GM18873 (cell line): Measurements from ENCODE around the gene MUC6.

Source experiments
- ATAC-seq: cut with Tn5 transposase; IDR thresholded peaks from one replicate; pipeline ENCODE4 v1.9.1; 2021; ENCODE audit warnings: mild to moderate bottlenecking, moderate library complexity, moderate number of reproducible peaks; ENCODE audit not compliant: unreplicated experiment, low FRiP score

MUC6 gene

GRCh38 chr11:1053121-1053901, 16.8 kb upstream of the MUC6 start:
- no peak for ATAC-seq

DNA sequence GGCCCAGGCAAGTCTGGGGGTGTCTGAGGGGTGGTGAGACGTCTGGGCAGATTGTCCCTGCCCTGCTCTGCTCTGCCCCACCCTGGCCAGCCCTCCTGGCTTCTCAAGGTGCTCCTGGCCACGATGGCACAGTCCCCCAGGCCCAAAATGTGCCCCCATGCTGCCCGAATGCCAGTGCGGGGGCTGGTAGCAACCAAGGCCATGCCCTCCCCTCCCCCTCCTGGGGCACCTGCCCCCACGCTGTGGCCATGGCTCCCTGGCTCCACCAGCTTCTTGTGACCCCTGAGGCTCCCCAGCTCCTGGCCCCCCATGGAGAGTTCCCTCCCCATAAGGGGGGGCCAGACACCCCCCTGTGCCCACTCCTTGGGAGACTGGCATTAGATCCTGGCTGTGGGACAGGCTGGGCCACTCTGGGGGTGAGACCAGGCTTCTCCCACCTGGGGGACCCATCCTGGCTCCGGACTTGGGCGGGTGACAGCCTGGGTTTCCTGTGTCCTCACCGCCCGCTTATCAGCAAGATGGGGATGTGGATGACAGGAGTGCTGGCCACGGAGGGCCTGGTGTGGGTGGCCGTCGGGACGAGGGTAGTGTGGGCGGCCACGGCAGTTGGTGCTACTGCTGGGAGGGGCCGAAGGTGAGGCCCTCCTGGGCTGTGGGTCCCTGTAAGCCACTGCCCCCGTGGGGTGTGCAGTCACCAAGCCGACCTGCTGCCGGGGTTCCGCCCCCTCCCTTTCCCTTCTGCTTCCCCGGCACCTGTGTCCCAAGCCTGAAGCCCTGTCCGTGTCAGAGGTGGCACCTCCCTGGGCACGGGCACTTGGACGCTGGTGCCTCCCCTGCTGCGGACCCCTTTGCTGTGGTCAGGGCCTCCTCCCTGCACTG, 15.9 kb upstream of the MUC6 start:
- ATAC-seq, result no peak

DNA sequence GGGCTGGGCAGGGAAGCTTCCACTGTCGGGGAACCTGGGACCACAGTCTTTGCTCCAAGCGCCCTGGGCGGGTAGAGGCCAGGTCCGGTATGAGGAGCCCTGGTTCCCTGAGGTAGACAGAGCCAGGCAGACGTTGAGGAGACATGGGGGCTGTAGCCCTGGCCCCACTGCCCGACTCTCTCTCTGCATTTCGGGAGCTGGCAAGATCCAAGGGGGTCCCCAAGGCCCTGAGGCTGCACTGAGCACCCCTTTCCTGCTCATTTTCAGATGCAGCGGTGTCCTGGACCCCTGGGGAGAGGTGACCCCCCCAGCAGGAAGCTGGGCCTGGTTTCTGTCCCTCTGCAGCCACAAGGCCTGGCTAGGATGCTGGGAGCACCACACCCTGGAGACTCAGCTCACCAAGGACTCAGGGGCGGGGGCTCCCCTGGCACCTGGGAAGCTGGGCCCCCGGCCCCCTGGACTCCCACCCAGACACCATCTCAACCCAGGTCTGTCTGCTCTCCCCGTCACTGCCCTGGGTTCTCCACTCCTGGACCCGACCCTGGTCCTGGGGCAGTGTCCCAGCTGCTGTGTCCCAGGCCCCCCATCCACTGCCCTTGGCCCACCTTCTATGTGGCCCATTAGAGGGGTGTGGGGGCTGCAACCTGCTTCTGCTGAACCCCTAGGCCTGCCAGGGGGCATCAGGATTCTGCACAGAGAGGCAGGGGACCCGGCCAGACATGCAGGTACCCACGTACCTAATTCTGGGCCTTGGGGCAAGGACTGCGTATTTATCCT, 15.0 kb upstream of the MUC6 start:
- ATAC-seq, result no peak

GRCh38 chr11:1050581-1051355, 14.2 kb upstream of the MUC6 start:
- peak; percentile 55 for ATAC-seq

- ATAC-seq, result no peak
Observed at GRCh38 chr11:1049911-1050580, 13.5 kb upstream of the MUC6 start.

GRCh38 chr11:1049431-1049891, 12.9 kb upstream of the MUC6 start:
- ATAC-seq, result no peak

DNA sequence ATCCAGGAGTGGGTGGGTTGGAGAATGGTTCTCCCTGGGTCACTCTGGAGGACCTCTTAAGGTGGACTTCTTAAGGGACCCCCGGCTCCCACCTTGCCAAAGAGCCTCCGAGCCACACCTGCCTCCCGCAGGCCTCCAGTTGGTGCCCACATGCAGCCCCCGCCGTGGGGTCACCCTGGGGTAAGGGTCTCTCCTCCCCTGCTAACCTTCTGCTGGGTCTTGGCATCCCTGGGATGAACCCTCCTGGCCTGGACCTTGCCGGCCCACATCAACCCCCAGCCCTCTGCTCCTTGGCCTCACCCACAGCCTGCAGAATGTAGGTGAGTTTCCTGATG, 12.5 kb upstream of the MUC6 start:
- ATAC-seq, result no peak

- ATAC-seq, result no peak
Observed at GRCh38 chr11:1048375-1049070, 12.0 kb upstream of the MUC6 start.

- no peak for ATAC-seq
Observed at GRCh38 chr11:1047595-1048156, 11.2 kb upstream of the MUC6 start.

DNA sequence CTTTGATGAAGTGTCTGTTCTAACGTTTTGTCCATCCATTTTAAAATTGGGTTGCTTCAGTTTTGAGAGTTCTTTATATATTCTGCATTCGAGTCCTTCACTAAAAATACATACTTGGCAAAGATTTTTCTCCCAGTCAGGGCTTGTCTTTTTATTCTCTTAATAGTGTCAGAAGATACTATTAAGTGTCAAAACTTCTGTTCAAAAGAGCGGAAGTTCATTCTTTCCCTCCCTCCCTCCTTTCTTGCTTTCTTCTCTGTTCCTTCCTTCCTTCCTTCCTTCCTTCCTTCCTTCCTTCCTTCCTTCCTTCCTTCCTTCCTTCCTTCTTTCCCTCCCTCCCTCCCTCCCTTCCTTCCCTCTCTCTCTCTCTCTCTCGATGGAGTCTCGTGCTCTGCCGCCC, 7.6 kb upstream of the MUC6 start:
- ATAC-seq, result no peak

DNA sequence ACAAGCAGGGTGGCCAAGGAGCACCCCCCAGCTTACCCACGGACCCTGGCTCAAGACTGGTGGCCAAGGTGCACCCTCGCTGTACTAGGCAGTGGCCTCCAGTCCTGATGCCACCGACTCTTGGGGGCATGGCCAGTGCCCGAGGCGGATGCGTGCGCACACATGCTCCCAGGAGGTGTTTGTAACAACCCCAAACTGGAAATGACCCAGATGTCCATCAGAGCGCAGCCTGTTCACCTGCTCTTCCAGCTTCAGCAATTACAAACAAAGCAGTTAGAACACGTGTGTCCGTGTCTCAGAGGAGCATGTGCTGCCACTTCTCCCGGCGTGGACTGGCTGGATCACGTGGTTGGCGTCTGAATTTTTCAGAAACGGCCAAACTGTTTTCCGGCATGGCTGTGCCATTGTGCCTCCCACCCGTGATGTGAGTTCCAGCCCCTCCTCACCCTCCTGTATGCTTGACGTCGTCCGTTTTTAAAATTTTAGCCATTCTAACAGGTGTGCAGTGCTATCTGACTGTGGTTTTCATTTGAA, 7.1 kb upstream of the MUC6 start:
- ATAC-seq, result no peak

- no peak for ATAC-seq
Observed at GRCh38 chr11:1042626-1043562, 6.4 kb upstream of the MUC6 start.

DNA sequence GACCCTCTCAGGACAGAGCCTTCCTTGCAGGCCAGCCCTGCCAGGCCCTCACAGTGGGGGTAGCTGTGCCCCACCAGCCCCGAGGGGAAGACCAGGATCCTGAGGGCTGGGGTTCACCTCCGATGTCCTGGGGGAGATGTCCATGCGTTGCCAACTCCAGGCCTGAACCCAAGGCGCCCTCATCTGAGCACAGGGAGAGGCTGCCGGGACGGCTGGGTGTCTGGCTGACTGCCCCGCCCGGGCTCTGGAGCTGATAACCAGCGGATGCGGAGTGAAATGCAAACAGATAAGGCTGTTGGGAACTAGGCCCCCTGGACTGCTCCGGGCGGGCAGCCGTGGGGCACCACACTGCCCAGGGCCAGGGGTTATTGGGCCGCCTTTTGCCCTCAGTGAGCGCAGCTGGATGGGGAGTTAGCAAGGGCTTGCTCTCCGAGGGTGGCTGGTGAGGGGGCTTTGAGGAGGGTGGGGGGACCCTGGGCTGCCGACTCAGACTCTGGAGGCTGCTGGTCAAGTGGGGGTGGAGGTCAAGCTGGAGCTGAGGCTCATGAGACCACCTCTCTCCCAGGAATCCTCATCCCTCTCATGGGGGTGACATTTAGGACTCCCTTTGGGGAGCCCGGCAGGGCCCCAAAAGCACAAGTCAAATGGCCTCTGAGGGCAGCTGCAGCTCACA, 5.6 kb upstream of the MUC6 start:
- no peak for ATAC-seq

GRCh38 chr11:1041471-1041870, 5.0 kb upstream of the MUC6 start:
- ATAC-seq, result no peak

DNA sequence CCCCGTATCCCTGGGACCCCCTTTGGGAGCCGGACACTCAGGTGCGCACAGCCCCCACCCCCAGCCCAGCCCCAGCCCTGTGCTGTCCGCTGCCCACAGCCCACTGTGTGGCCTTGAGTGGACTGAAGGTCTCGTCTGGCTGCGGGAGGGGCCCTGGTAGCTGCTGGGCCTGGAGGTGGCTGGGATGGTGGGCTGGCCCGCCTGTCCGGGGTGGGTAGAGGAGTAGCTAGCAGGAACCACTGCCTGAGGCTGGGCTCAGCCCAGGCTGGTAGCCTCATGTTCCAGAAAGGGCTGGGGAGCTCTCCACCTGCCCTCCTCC, 4.6 kb upstream of the MUC6 start:
- ATAC-seq, result no peak

DNA sequence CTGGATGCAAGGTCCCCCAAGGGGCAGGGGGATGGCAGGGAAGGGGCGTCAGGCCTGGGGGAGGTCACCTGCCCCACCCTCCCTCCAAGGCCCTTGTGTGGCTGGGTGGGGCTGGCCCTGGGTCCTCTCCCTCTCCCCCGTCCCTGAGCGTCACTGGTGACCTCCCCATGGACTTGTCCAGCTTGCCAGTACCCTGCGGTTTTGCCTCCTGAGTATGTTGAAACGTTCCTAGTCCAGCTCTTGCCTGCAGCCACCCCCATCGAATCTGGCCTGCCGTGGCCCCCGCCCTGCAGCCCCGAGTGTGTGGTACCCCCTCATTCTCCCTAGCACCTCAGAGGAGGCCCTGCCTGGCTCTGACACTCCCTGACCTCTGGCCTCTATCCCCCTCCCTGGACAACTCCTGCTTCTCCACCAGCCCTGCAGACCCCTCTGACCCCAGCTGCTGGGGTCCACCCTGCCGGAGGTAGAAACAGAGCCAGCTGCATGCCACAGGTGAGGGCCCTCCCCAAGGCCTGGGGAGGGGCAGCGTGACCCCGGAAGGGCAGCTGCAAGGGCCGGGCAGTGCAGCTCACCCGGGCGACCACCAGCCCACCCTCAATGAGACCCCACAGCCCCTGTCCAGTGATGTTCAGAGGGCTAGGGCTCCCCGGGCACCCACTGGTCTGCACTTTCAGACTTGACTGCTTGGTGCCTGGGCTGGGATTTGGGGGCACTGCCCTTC, 4.1 kb upstream of the MUC6 start:
- ATAC-seq, result no peak
